Fibroblast of villous mesenchyme (primary cell): Measurements from ENCODE around the gene STK32C. TPM values are rescaled to one million over a fixed set of nuclear protein-coding genes. Genes with fewer than 3 reads are reported as not detected.

Source experiments
- DNase-seq: peaks from one replicate; pipeline ENCODE4 v3.0.0-alpha.2; 2010; ENCODE audit warnings: low read depth
- H3K4me3 ChIP-seq: 2 replicates; pipeline ENCODE4 v1.5.1; 2011; ENCODE audit warnings: low read depth, mild to moderate bottlenecking, low read length
- CTCF ChIP-seq: IDR thresholded peaks from 2 replicates; pipeline ENCODE4 v1.5.1; 2012; ENCODE audit warnings: low read depth, mild to moderate bottlenecking, low read length; ENCODE audit not compliant: insufficient read depth
- total RNA-seq: library from RNA; depleted of rRNA; stranded (reverse); fragments of >200 nt; gene quantifications from 2 replicates; pipeline ENCODE4 v1.2.3, GENCODE V29; 2012

The STK32C gene
- total RNA-seq, 1 donor = 8.6 TPM

DNA sequence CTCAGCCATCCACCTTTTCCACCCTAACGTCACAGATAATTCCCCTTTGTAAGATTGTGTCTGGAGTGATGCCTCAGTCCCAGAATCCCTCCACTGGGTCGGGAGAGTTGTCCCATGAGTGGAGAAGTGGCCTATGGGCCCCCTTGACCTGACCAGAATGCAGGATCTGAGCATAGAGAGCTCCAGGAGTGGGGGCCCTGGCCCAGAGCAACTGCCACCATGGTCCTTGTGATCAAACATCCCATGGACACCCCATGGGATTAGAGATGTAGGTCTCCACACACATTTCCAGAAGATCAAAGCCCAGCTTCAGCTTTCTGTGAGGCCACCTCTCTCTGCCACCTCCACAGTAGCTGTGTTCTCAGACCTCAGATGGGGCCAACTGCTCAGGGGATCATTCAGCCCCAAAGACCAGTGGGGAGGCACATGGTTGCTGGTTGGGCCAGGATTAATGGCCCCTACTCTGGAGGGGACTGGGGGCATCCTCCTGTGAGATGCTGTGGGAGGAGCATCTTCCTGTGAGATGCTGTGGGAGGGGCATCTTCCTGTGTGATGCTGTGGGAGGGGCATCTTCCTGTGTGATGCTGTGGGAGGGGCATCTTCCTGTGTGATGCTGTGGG lies 149.5 kb downstream of the STK32C start:
- H3K4me3 ChIP-seq = no peak overlapping the region
- no peak for TF ChIP-seq CTCF
- DNase-seq = no peak

Other genes with a start within 250 kb of the STK32C start
- gene JAKMIP3, start 242.0 kb downstream of the STK32C start, total RNA-seq = under 0.01 and 0.43 TPM in 2 replicates
- under 0.01 and 0.86 TPM in 2 replicates for gene DPYSL4, start 121.0 kb downstream of the STK32C start, total RNA-seq
- gene LRRC27, start 24.2 kb upstream of the STK32C start, total RNA-seq = 6.0 and 11.0 TPM in 2 replicates
- gene PWWP2B, start 89.2 kb upstream of the STK32C start, total RNA-seq = 8.2 and 12.9 TPM in 2 replicates
- 33.2 and 36.7 TPM in 2 replicates for gene INPP5A, start 229.8 kb upstream of the STK32C start, total RNA-seq